ENCODE results near the gene TXNL1. TPM values are rescaled to one million over a fixed set of nuclear protein-coding genes. Genes with fewer than 3 reads are reported as not detected.

The TXNL1 gene
- total and polyA plus RNA-seq, 2 of the 8 experiments (the other 6 are each of a cell fraction or from before 2014, with no cell fraction given) = 35.1 to 85.8 TPM

Other genes starting within 250 kb of the TXNL1 start
- gene WDR7, start 12.8 kb upstream of the TXNL1 start, total RNA-seq (2021; fragmentation: NEBNext Ultra II Directional; extraction: Animal tissue kit (Norgen Biotek cat#: 25700)) = 15.2 and 16.5 TPM in 2 replicates
- gene WDR7, start 12.8 kb upstream of the TXNL1 start, polyA plus RNA-seq (2011; rRNA removed) = 5.5 and 9.1 TPM in 2 replicates

Measured in H1 (cell line).